Measurements from ENCODE around the gene OR1L4.

The OR1L4 gene, protein sequence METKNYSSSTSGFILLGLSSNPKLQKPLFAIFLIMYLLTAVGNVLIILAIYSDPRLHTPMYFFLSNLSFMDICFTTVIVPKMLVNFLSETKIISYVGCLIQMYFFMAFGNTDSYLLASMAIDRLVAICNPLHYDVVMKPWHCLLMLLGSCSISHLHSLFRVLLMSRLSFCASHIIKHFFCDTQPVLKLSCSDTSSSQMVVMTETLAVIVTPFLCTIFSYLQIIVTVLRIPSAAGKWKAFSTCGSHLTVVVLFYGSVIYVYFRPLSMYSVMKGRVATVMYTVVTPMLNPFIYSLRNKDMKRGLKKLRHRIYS

DNA sequence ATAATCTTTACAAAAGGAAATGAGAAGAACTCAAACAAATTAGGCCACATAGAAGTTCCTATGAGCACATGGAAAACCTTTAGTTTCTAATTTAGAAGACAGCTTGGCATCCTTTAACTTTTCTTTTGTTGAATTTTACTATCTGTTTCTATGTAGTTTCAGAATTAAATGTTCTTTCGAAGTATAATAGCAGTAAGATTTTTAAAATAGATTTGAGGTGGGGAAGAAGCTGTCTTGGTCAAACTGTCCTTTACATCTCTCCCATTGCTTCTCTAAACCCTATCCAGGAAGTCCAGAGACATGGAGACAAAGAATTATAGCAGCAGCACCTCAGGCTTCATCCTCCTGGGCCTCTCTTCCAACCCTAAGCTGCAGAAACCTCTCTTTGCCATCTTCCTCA lies at the start of gene OR1L4:
OR1L4 (plus strand) TSS at position 301 of the 400 bp plus-strand sequence; CDS start at position 301, 0 bp downstream.
- no peak for DNase-seq

DNA sequence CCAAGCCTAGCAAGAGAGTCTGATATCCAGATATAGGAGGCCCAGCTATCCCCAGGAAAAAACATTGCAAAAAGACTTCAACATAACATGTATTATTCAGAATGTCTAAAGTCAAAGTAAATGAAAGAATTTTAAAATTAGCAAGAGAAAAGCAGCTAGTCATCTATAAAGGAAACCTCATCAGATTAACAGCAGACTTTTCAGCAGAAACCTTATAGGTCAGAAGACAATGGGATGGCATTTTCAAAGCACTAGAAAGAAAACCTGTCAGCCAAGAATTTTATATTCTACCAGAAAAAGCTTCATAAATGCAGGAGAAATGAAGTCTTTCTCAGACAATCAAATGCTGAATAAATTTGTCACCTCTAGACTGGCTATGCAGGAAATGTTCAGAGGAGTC lies 38.9 kb upstream of the OR1L4 start:
- DNase-seq: no peak

DNA sequence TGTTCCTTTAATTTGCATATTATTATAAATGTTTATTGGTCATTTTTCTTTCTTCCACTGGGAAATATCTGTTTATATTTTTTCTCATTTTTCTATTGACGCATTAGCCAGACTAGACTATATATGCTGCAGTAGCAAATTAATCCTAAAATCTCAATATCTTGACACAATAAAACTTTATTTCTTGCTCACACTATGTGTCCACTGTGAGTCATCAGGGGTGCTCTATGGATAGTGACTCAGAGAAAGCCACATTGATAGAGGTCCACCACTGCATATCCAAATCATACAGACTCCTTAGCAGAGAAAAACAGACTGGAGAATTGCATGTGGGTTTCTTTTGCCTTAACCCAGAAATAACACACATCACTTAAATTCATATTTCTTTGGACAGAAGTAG lies 28.1 kb upstream of the OR1L4 start:
- DNase-seq: no peak

DNA sequence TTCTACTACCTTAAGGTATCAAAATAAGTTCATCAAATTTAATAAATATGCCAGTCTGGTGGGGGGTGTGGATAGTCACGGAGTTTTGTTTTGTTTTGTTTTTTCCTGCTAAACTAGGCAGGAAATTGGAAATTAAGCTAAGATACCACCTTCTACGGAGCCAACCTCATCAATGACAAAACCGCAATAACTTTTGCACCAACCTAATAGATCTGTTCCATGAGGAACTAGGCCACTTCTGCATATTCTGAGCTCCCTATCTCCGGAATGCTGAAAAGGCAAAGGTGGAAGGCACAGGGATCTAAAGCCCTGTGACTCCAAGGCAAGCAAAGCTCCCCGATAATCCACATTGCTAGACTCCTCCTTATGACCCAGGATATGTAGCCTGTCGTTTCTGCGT lies 5.8 kb upstream of the OR1L4 start:
- DNase-seq: no peak

DNA sequence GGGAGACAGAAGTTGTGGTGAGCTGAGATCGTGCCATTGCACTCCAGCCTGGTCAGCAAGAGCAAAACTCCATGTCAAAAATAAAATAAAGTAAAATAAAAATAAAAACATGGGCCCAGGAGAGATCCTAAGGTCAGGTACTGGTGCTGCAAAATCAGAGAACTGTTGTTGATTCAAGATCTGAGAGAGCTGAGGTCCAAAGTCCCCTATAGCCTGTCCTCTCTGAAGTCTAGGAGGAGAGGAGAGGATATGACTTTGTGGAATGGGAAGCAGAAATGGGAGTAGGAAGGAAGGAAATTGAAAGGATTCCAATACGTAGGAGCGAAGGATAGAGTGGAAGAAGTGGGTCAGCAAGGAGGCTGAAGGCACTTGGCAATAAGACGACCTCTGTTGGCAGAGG lies 4.6 kb upstream of the OR1L4 start:
- DNase-seq: no peak

DNA sequence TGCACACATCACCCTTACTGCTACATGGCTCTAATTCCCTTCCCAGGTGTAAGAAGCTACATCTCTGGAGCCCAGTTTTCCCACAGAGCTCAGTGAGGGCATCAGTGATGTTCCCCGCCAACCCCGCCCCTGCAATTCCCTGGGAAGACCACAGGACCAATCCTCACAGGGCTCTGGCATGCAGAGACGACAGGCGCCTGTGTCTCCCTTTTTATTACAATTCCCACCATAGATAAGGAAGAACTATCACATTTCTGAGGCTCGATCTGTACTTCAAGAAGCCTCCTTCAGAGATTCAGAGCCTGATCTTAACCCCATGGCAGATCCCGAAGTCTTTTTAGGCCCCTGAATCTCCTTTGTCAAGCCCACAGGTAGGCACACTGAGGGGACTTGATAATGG lies 18.2 kb downstream of the OR1L4 start, which contains the start of gene OR1L6:
OR1L6 (plus strand) TSS at position 301 of the 400 bp plus-strand sequence. CDS start 7,545 bp downstream, outside the sequence.
- DNase-seq: no peak

DNA sequence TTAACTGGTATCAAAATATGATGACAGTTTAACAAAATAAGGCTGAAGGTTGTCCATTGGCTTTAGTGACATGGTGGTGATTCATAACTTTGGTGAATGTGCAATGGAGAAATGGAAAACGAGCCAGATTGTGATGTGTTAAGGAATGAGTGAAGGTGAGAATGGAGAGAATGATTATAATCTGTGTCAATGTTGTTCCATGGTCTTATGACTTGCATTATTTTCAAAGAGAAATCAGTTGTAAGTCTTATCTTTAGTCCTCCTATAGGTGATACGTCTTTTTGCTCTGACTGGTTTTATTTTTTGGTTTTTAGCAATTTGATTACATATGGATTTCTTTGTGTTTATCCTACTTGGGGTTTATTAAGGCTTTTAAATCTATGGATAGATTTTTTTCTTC lies 31.0 kb downstream of the OR1L4 start:
- no peak for DNase-seq

DNA sequence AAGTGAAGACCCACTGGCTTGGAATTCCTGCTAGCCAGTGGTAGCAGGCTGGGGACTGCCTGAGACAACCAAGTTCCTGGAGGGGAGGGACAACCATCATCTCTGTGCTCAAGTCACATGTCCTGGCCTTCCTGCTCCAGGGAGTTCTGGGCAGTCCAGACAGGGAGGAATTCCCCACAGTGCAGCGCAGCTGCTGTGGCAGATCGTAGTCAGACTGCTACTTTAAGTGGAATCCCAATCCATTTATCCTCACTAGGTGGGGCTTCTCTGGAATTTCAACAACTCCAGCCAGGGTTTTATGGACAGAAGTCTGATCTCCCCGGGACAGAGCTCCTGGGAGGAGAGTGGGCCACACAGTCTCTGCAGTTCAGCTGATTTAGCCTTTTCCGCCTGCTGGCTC lies 44.0 kb downstream of the OR1L4 start:
- DNase-seq: no peak

Data from hypothalamus (tissue), 51 donors.